PC-9 (cell line): ENCODE measurements around the gene VAV3. TPM values are rescaled to one million over a fixed set of nuclear protein-coding genes. Genes with fewer than 3 reads are reported as not detected.

Experiments
- BruUV-seq: library from RNA; stranded (reverse); fragments of 400-500 nt; replicated peaks from 2 replicates; lab custom pipeline; 2021; lab: Mats Ljungman, UMichigan
- CTCF ChIA-PET: fragments of 300-600 bp; sonication (Branson Sonifier 250); formaldehyde crosslinking; loops from one replicate; lab custom pipeline; 2022; ENCODE audit warnings: antibody characterized with exemption; lab: Charles Lee
- POLR2A ChIA-PET: fragments of 300-600 bp; sonication (Branson Sonifier 250); formaldehyde crosslinking; loops from one replicate; lab custom pipeline; 2022; ENCODE audit warnings: antibody characterized with exemption; ENCODE audit not compliant: unreplicated experiment; lab: Charles Lee
- DNase-seq, 2 experiments: peaks; one replicate each; pipeline versions ENCODE4 v3.0.0 to v3.0.0-alpha.2; 2015 to 2022; ENCODE audit warnings: mixed read lengths in 1 of 2
- H2AFZ ChIP-seq: fragments of 200-600 bp; sonication (generic); 2 replicates; pipeline ENCODE4 v1.8.1; 2017; ENCODE audit warnings: antibody characterized with exemption
- H3F3A ChIP-seq: fragments of 200-600 bp; sonication (generic); 2 replicates; pipeline ENCODE4 v1.8.1; 2017; ENCODE audit warnings: antibody characterized with exemption, mild to moderate bottlenecking, low read depth; ENCODE audit not compliant: insufficient read depth
- H3K27ac ChIP-seq: fragments of 200-600 bp; sonication (generic); 2 replicates; pipeline ENCODE4 v1.6.1; 2016; ENCODE audit warnings: mixed run types
- H3K27me3 ChIP-seq: fragments of 200-600 bp; sonication (generic); 2 replicates; pipeline ENCODE4 v1.6.1; 2016; ENCODE audit warnings: low read depth, mixed run types; ENCODE audit not compliant: insufficient read depth
- H3K36me3 ChIP-seq: fragments of 200-600 bp; sonication (generic); 2 replicates; pipeline ENCODE4 v1.6.1; 2016; ENCODE audit warnings: low read depth, mixed run types
- H3K4me1 ChIP-seq: fragments of 200-600 bp; sonication (generic); replicated peaks from 2 replicates; pipeline ENCODE4 v1.6.1; 2016; ENCODE audit warnings: mixed run types; ENCODE audit not compliant: insufficient read depth
- H3K4me2 ChIP-seq: fragments of 200-600 bp; sonication (generic); 2 replicates; pipeline ENCODE4 v1.6.1; 2017; ENCODE audit warnings: mixed run types
- H3K4me3 ChIP-seq: fragments of 200-600 bp; sonication (generic); 2 replicates; pipeline ENCODE4 v1.6.1; 2016; ENCODE audit warnings: mixed run types
- H3K79me2 ChIP-seq: fragments of 200-600 bp; sonication (generic); 2 replicates; pipeline ENCODE4 v1.6.1; 2017; ENCODE audit warnings: low read depth, mixed run types
- H3K9me2 ChIP-seq: fragments of 200-600 bp; sonication (generic); 2 replicates; pipeline ENCODE4 v1.8.1; 2017; ENCODE audit warnings: mild to moderate bottlenecking; ENCODE audit not compliant: insufficient read depth
- H3K9me3 ChIP-seq: fragments of 200-600 bp; sonication (generic); 2 replicates; pipeline ENCODE4 v1.8.1; 2016; ENCODE audit warnings: low read depth; ENCODE audit not compliant: insufficient read depth
- H4K20me1 ChIP-seq: fragments of 200-600 bp; sonication (generic); 2 replicates; pipeline ENCODE4 v1.8.1; 2017; ENCODE audit not compliant: insufficient read depth
- EZH2 ChIP-seq: fragments of 200-600 bp; sonication (generic); IDR thresholded peaks from 2 replicates; pipeline ENCODE4 v1.8.0; 2017; ENCODE audit warnings: antibody characterized with exemption, low read depth
- intact Hi-C: fragments of 100-400 bp; cut with micrococcal nuclease; formaldehyde crosslinking; loops from one replicate; pipeline ENCODE4 v1.10.0; 2022; ENCODE audit not compliant: unreplicated experiment
- total RNA-seq: library from RNA; stranded (reverse); gene quantifications from 2 replicates; pipeline ENCODE4 v1.2.3, GENCODE V29; 2021
- TF ChIP-seq, protein P1 (sequence below): fragments of 200-600 bp; sonication (generic); conservative IDR thresholded peaks from 2 replicates; pipeline ENCODE4 v1.6.1; 2017; ENCODE audit warnings: mixed run types, antibody characterized with exemption, mild to moderate bottlenecking, moderate library complexity

The VAV3 gene
- total RNA-seq, 1 experiment from 2014 or later: 1.7 TPM

DNA sequence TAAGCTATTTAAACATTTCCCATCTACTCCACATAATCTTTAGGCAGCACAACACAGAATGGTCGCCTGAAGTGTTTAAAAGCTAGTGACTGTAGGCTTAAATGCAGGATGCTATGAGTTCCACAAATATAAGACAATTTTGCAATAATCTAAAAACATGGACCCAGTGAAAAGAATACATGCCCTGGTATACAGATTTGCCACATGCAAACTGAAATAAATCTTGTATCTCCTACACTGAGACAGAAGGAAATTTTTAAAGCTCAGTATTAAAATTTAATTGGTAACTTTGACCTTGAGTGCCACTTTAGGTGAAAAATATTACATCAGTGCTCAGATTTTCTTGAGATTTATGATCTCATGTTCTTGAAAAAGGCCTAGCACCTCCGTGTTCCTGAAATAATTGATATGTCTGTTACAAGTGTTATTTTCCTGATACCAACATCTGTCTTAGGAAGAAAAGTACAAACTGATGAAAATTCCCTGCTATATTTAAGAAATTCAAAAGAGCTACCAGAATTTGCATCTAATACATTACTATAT is 285.5 kb downstream of the VAV3 start:
- Histone ChIP-seq H4K20me1 (no peaks in the 10 kb centered on the region), H3K79me2 (no peaks in the 10 kb centered on the region), H3K4me1 (peaks cover 25% of the 10 kb centered on the region), H3K36me3 (no peaks in the 10 kb centered on the region), H3K4me3 (no peak overlapping the region), H3F3A (peaks cover 12% of the 10 kb centered on the region; the same call in 1 of the 2 replicates), H3K27me3 (no peaks in the 10 kb centered on the region), H3K9me3 (no peaks in the 10 kb centered on the region), H3K27ac (no peak overlapping the region), H2AFZ (no peak overlapping the region), H3K4me2 (no peak overlapping the region), H3K9me2 (no peaks in the 10 kb centered on the region)
- ChIA-PET CTCF (no interaction called here), POLR2A (no interaction called here)
- DNase-seq: no peak
- intact Hi-C loops: no loop called here
- BruUV-seq: no TSS peak
- TF ChIP-seq, protein P1, sequence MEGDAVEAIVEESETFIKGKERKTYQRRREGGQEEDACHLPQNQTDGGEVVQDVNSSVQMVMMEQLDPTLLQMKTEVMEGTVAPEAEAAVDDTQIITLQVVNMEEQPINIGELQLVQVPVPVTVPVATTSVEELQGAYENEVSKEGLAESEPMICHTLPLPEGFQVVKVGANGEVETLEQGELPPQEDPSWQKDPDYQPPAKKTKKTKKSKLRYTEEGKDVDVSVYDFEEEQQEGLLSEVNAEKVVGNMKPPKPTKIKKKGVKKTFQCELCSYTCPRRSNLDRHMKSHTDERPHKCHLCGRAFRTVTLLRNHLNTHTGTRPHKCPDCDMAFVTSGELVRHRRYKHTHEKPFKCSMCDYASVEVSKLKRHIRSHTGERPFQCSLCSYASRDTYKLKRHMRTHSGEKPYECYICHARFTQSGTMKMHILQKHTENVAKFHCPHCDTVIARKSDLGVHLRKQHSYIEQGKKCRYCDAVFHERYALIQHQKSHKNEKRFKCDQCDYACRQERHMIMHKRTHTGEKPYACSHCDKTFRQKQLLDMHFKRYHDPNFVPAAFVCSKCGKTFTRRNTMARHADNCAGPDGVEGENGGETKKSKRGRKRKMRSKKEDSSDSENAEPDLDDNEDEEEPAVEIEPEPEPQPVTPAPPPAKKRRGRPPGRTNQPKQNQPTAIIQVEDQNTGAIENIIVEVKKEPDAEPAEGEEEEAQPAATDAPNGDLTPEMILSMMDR: no peak
- TF ChIP-seq EZH2: no peak

DNA sequence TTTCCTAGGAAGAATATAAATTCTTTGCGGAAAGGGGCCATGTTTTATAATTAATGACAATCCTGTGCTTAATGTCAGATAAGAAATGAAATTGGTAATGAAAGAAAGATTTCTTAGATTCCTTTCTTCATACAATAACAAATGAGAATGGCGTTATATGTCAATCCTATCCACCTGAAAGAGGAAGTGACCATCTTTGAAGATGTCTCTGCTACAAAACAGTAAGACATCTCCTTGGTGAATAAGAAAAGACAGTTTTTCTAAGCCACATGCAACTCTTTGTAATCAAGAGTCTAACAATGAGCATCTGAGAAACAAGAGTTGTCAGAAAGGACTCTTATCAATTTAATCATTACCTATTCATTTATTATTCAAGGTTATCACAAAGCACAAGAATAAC is 286.0 kb downstream of the VAV3 start:
- TF ChIP-seq, protein P1: no peak
- no peak for TF ChIP-seq EZH2
- POLR2A ChIA-PET: no interaction called here

DNA sequence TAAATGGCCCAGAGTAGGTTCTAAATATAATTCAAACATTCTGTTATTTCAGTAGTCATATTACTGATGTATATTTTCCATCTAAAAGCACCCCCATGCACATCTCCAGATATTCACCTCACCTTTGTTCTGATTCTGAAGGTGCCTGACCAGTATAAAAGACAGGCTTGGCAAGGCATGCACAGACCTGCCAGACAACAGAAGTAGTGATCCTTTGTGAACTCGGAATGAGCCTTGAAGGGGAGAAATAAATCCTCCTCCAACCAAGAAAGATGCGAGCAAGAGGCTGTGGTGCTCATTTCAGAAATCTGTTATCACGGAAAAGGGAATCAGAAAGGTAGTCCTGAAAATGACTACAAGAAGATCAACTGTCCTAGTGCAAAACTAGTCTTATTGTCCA is 287.3 kb downstream of the VAV3 start:
- no peaks in the 10 kb centered on the region for H3K9me3 ChIP-seq
- H3K9me2 ChIP-seq: no peaks in the 10 kb centered on the region
- no peak overlapping the region for H3K4me3 ChIP-seq
- BruUV-seq: no TSS peak
- H3K27me3 ChIP-seq: no peaks in the 10 kb centered on the region
- no peak overlapping the region for H3K27ac ChIP-seq
- no peak for TF ChIP-seq EZH2
- TF ChIP-seq, protein P1: no peak
- no peak overlapping the region for H2AFZ ChIP-seq
- no peaks in the 10 kb centered on the region for H3K36me3 ChIP-seq
- H3K4me1 ChIP-seq: peaks cover 10% of the 10 kb centered on the region
- intact Hi-C loops: no loop called here
- no peaks in the 10 kb centered on the region for H3K79me2 ChIP-seq
- ChIA-PET CTCF (no interaction called here), POLR2A (no interaction called here)
- peaks cover 8% of the 10 kb centered on the region; the same call in 1 of the 2 replicates for H3F3A ChIP-seq
- H4K20me1 ChIP-seq: no peaks in the 10 kb centered on the region
- DNase-seq: no peak
- no peak overlapping the region for H3K4me2 ChIP-seq

More for the DNA sequence above, 286.0 kb downstream of the VAV3 start:
- Histone ChIP-seq H3K36me3 (no peaks in the 10 kb centered on the region), H3K27me3 (no peaks in the 10 kb centered on the region), H3K9me2 (no peaks in the 10 kb centered on the region), H2AFZ (no peak overlapping the region), H3F3A (peaks cover 12% of the 10 kb centered on the region; the same call in 1 of the 2 replicates), H3K4me3 (no peak overlapping the region), H3K4me2 (no peak overlapping the region), H3K9me3 (no peaks in the 10 kb centered on the region), H4K20me1 (no peaks in the 10 kb centered on the region), H3K27ac (no peak overlapping the region), H3K4me1 (peaks cover 23% of the 10 kb centered on the region), H3K79me2 (no peaks in the 10 kb centered on the region)
- intact Hi-C loops: no loop called here
- CTCF ChIA-PET: no interaction called here
- no peak for DNase-seq
- no TSS peak for BruUV-seq
